Measurements from ENCODE around the gene TRPM1. TPM values are rescaled to one million over a fixed set of nuclear protein-coding genes. Genes with fewer than 3 reads are reported as not detected.
A peak's percentile ranks its signal among the peaks of the same experiment; 100 is the strongest.

Gene TRPM1
- total and polyA plus RNA-seq, 4 donors = 0.09 TPM; not detected in 3

GRCh38 chr15:31062310-31062847 lies 39.1 kb downstream of the TRPM1 start:
- peaks cover 0 to 5% (median 4%) of the 10 kb centered on the region in 3 donors for H3K27me3 ChIP-seq (ENCODE audit: control insufficient read depth in 3 of 3, insufficient read depth in 3 of 3, low read length in 2 of 3)
- H3K4me1 ChIP-seq (ENCODE audit: control insufficient read depth in 5 of 5, insufficient read depth in 5 of 5, low read length in 5 of 5) = peaks cover 0 to 4% (median 0%) of the 10 kb centered on the region in 5 donors
- no peak for TF ChIP-seq CTCF (IDR thresholded peaks at IDR 0.05; ENCODE audit: control extremely low read depth, extremely low read depth)
- 66 to 77% methylated on average over 4 of the region's 4 CpGs for WGBS, 2 donors
- H3K9ac ChIP-seq (ENCODE audit: insufficient read depth in 1 of 2, low read length in 2 of 2) = no peak overlapping the region
- peak overlapping the region in 1 of 2 donors; percentile 35 for H3K27ac ChIP-seq (ENCODE audit: low read depth in 1 of 2, low read length in 1 of 2)
- ATAC-seq (ENCODE audit: insufficient read depth, low FRiP score) (no peak), DNase-seq (no peak)
- no peak overlapping the region for H3K4me3 ChIP-seq
- H3K36me3 ChIP-seq (ENCODE audit: control insufficient read depth in 4 of 4, insufficient read depth in 4 of 4, low read length in 4 of 4) = no peaks in the 10 kb centered on the region
- H3K9me3 ChIP-seq (ENCODE audit: control insufficient read depth in 4 of 4, insufficient read depth in 3 of 4, low read length in 3 of 4) = peaks cover 0 to 2% (median 0%) of the 10 kb centered on the region in 4 donors

- Histone ChIP-seq H3K27me3 (ENCODE audit: control insufficient read depth in 3 of 3, insufficient read depth in 3 of 3, low read length in 2 of 3) (peaks cover 0 to 5% (median 4%) of the 10 kb centered on the region in 3 donors), H3K4me3 (no peak overlapping the region), H3K27ac (ENCODE audit: low read depth in 1 of 2, low read length in 1 of 2) (no peak overlapping the region), H3K36me3 (ENCODE audit: control insufficient read depth in 4 of 4, insufficient read depth in 4 of 4, low read length in 4 of 4) (no peaks in the 10 kb centered on the region), H3K9ac (ENCODE audit: insufficient read depth in 1 of 2, low read length in 2 of 2) (no peak overlapping the region), H3K4me1 (ENCODE audit: control insufficient read depth in 5 of 5, insufficient read depth in 5 of 5, low read length in 5 of 5) (peaks cover 0 to 4% (median 0%) of the 10 kb centered on the region in 5 donors), H3K9me3 (ENCODE audit: control insufficient read depth in 4 of 4, insufficient read depth in 3 of 4, low read length in 3 of 4) (peaks cover 0 to 3% (median under 1%) of the 10 kb centered on the region in 4 donors)
- no peak for TF ChIP-seq CTCF (IDR thresholded peaks at IDR 0.05; ENCODE audit: control extremely low read depth, extremely low read depth)
- ATAC-seq (ENCODE audit: insufficient read depth, low FRiP score) (no peak), DNase-seq (no peak)
- WGBS, 2 donors = 82 to 89% methylated on average over 15 of the region's 15 CpGs
Observed at GRCh38 chr15:31060429-31061140, 40.9 kb downstream of the TRPM1 start.

- ATAC-seq (ENCODE audit: insufficient read depth, low FRiP score) (no peak), DNase-seq (no peak)
- Histone ChIP-seq H3K27ac (ENCODE audit: low read depth in 1 of 2, low read length in 1 of 2) (no peak overlapping the region), H3K9ac (ENCODE audit: insufficient read depth in 1 of 2, low read length in 2 of 2) (no peak overlapping the region), H3K36me3 (ENCODE audit: control insufficient read depth in 4 of 4, insufficient read depth in 4 of 4, low read length in 4 of 4) (no peaks in the 10 kb centered on the region), H3K4me3 (no peak overlapping the region), H3K4me1 (ENCODE audit: control insufficient read depth in 5 of 5, insufficient read depth in 5 of 5, low read length in 5 of 5) (peaks cover 0 to 4% (median 0%) of the 10 kb centered on the region in 5 donors), H3K9me3 (ENCODE audit: control insufficient read depth in 4 of 4, insufficient read depth in 3 of 4, low read length in 3 of 4) (peaks cover 0 to 3% (median 0%) of the 10 kb centered on the region in 4 donors), H3K27me3 (ENCODE audit: control insufficient read depth in 3 of 3, insufficient read depth in 3 of 3, low read length in 2 of 3) (peaks cover 0 to 5% (median 4%) of the 10 kb centered on the region in 3 donors)
- TF ChIP-seq CTCF (IDR thresholded peaks at IDR 0.05; ENCODE audit: control extremely low read depth, extremely low read depth) = no peak
- WGBS, 2 donors = 93 to 95% methylated on average over 6 of the region's 6 CpGs
Observed at GRCh38 chr15:31058236-31058962, 43.1 kb downstream of the TRPM1 start.

All from lung (tissue), 12 donors.